Measurements from ENCODE around the gene USF1. TPM values are rescaled to one million over a fixed set of nuclear protein-coding genes. Genes with fewer than 3 reads are reported as not detected.
A peak's percentile ranks its signal among the peaks of the same experiment; 100 is the strongest.
"Not testable (repeated sequence)": the region's sequence is repeated elsewhere in the genome, so short reads cannot be mapped to it uniquely, and the experiment has no call there.

Gene USF1
- total and polyA plus RNA-seq, 3 experiments from 2014 or later = 6.7 to 67.7 (median 63.3) TPM

- Histone ChIP-seq H3K27ac (ENCODE audit: low read depth, low read length) (peak overlapping the region; percentile 88), H3K4me1 (ENCODE audit: insufficient read depth, low read length) (peaks cover 57% of the 10 kb centered on the region), H3K4me3 (ENCODE audit: low read length) (peak overlapping the region; percentile 84), H3K27me3 (ENCODE audit: insufficient read depth, low read length, poor library complexity, severe bottlenecking) (no peaks in the 10 kb centered on the region), H3K9me3 (ENCODE audit: low read length) (no peaks in the 10 kb centered on the region), H3K36me3 (ENCODE audit: insufficient read depth, low read length) (no peaks in the 10 kb centered on the region)
- H3K27ac Mint-ChIP-seq = peak overlapping the region; percentile 88 to 99 (median 96)
- peak overlapping the region; percentile 88 to 100 (median 100) for H3K4me3 Mint-ChIP-seq
- H3K27me3 Mint-ChIP-seq = peaks cover 0 to 2% of the 10 kb centered on the region in 2 donors
- ChIA-PET CTCF (interaction anchor here (0.8 to 10.9 kb wide), 8 partner anchors 24 to 232 kb away, joined by 4 to 128 read pairs (median 19); partner anchors contain the start of genes KLHDC9, TSTD1, UFC1 and USF1), POLR2A (interaction anchor here (0.7 to 3.8 kb wide), 14 partner anchors 8 to 156 kb away, joined by 3 to 81 read pairs (median 4); partner anchors contain the start of genes F11R, KLHDC9, NIT1 and PFDN2)
- no peak for DNase-seq
- no peaks in the 10 kb centered on the region for H3K9me3 Mint-ChIP-seq
- H3K4me1 Mint-ChIP-seq = peaks cover 50 to 66% (median 65%) of the 10 kb centered on the region in 3 donors
- H3K36me3 Mint-ChIP-seq = peaks cover 0 to 43% (median 9%) of the 10 kb centered on the region in 3 donors
Measured at GRCh38 chr1:161069241-161069640, 23.5 kb upstream of the USF1 start.

DNA sequence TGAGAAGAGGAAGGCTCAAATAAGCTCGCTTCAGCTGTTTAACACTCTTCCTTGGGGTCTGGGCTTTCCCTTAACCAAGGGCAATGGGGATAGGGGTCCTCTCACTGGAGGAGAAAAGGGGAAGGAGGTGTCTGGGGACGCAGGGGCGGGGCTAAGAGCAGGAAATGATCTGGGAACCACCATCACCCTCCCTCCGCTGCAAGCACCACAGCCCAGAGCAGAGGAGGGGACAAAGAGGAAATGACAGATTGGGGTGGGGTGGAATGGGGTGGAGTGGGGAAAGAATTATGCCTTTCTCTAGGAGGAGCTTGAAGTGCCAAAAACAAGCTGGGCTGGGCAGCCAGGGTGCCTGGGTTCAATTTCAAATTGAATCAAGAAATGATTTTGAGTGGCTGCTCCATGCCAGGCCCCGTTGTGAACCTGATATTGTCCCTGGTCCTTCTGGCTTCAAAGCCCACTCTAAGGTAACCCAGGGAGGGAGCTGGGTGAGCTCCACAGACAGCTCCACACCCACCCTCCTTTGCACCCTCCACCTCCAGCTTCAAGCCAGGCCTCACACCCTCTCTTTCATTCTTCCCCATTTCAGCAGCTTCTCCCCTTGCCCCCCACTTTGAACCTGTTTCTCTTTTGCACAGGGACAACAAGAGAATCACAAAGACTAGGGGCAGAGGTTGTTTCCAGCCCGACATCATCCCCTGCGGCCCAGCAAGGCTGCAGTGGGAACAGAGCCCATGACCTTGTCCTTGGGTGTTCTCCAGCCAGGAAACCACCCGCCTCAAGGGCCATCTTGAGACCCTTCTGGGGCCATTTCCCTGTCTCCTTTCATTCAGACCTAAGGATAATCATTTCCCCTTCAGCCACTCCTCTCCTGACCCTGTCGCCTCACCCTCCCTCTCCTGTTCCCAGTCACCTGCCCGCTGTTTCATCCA is 22.8 kb upstream of the USF1 start:
- no peaks in the 10 kb centered on the region for H3K27me3 ChIP-seq (ENCODE audit: insufficient read depth, low read length, poor library complexity, severe bottlenecking)
- H3K36me3 ChIP-seq (ENCODE audit: insufficient read depth, low read length) = no peaks in the 10 kb centered on the region
- peaks cover 56 to 72% (median 71%) of the 10 kb centered on the region in 3 donors for H3K4me1 Mint-ChIP-seq
- POLR2A ChIA-PET = interaction anchor here (0.7 to 3.8 kb wide), 9 partner anchors 8 to 134 kb away, joined by 3 to 81 read pairs (median 5); partner anchors contain the start of genes F11R, KLHDC9, TSTD1 and USF1
- peak overlapping the region; percentile 84 for H3K4me3 ChIP-seq (ENCODE audit: low read length)
- H3K27ac ChIP-seq (ENCODE audit: low read depth, low read length) = peak overlapping the region; percentile 88
- CTCF ChIA-PET = interaction anchor here (0.5 to 10.9 kb wide), 8 partner anchors 23 to 232 kb away, joined by 3 to 128 read pairs (median 4); partner anchors contain the start of genes KLHDC9, TSTD1, UFC1 and USF1
- H3K27ac Mint-ChIP-seq = peak overlapping the region; percentile 88 to 99 (median 96)
- H3K36me3 Mint-ChIP-seq = peaks cover 0 to 50% (median 14%) of the 10 kb centered on the region in 3 donors
- peaks cover 0 to 2% of the 10 kb centered on the region in 2 donors for H3K27me3 Mint-ChIP-seq
- no peaks in the 10 kb centered on the region for H3K9me3 ChIP-seq (ENCODE audit: low read length)
- H3K4me3 Mint-ChIP-seq = peak overlapping the region; percentile 88 to 100 (median 100)
- peak; percentile 76 to 88 (median 84) for DNase-seq
- H3K4me1 ChIP-seq (ENCODE audit: insufficient read depth, low read length) = peaks cover 64% of the 10 kb centered on the region
- no peaks in the 10 kb centered on the region for H3K9me3 Mint-ChIP-seq

- H3K9me3 Mint-ChIP-seq = no peaks in the 10 kb centered on the region
- no peak for DNase-seq
Measured at GRCh38 chr1:161066694-161067093, 20.9 kb upstream of the USF1 start.

DNA sequence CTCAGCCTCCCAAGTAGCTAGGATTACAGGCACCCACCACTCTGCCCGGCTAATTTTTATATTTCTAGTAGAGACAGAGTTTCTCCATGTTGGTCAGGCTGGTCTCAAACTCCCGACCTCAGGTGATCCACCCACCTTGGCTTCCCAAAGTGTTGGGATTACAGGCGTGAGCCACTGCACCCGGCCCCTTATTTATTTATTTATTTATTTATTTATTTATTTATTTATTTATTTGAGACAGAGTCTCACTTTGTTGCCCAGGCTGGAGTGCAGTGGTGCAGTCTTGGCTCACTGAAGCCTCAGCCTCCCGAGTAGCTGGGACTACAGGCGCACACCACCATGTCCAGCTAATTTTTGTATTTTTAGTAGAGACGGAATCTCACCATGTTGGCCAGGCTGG is 19.9 kb upstream of the USF1 start:
- H3K4me1 ChIP-seq (ENCODE audit: insufficient read depth, low read length) = peaks cover 72% of the 10 kb centered on the region
- H3K4me3 ChIP-seq (ENCODE audit: low read length); H3K9me3 ChIP-seq (ENCODE audit: low read length); DNase-seq; H3K9me3 Mint-ChIP-seq; H3K27me3 ChIP-seq (ENCODE audit: insufficient read depth, low read length, poor library complexity, severe bottlenecking); H3K27ac ChIP-seq (ENCODE audit: low read depth, low read length); H3K36me3 ChIP-seq (ENCODE audit: insufficient read depth, low read length); H3K27me3 Mint-ChIP-seq: not testable (repeated sequence)
- Mint-ChIP-seq H3K27ac (peak overlapping the region in 7 of 8 donors; percentile 38 to 96 (median 85)), H3K4me1 (peaks cover 62 to 83% (median 80%) of the 10 kb centered on the region in 3 donors), H3K36me3 (peaks cover 3 to 72% (median 22%) of the 10 kb centered on the region in 3 donors), H3K4me3 (peak overlapping the region; percentile 74 to 100 (median 88))
- ChIA-PET CTCF (interaction anchor here (1.1 to 10.9 kb wide), 3 partner anchors 20 to 30 kb away, joined by 3 to 128 read pairs (median 4); partner anchors contain the start of genes KLHDC9, TSTD1 and USF1), POLR2A (interaction anchor here (1.0 kb wide), 1 partner anchor 15 kb away, joined by 3 read pairs; no protein-coding TSS in a partner anchor)

More at GRCh38 chr1:161066694-161067093, 20.9 kb upstream of the USF1 start:
- ChIA-PET CTCF (interaction anchor here (0.9 to 10.9 kb wide), 3 partner anchors 20 to 29 kb away, joined by 3 to 128 read pairs (median 4); partner anchors contain the start of genes KLHDC9 and USF1), POLR2A (no interaction called here)
- Histone ChIP-seq H3K9me3 (ENCODE audit: low read length) (no peaks in the 10 kb centered on the region), H3K27me3 (ENCODE audit: insufficient read depth, low read length, poor library complexity, severe bottlenecking) (no peaks in the 10 kb centered on the region), H3K4me3 (ENCODE audit: low read length) (peak overlapping the region; percentile 84), H3K27ac (ENCODE audit: low read depth, low read length) (peak overlapping the region; percentile 10), H3K4me1 (ENCODE audit: insufficient read depth, low read length) (peaks cover 71% of the 10 kb centered on the region), H3K36me3 (ENCODE audit: insufficient read depth, low read length) (peaks cover 4% of the 10 kb centered on the region)
- H3K4me1 Mint-ChIP-seq = peaks cover 65 to 81% (median 81%) of the 10 kb centered on the region in 3 donors
- H3K27ac Mint-ChIP-seq = peak overlapping the region; percentile 88 to 99 (median 96)
- H3K36me3 Mint-ChIP-seq = peaks cover 3 to 66% (median 22%) of the 10 kb centered on the region in 3 donors
- peak overlapping the region; percentile 88 to 100 (median 100) for H3K4me3 Mint-ChIP-seq
- H3K27me3 Mint-ChIP-seq = peaks cover 0 to 2% of the 10 kb centered on the region in 2 donors

- H3K27me3 ChIP-seq (ENCODE audit: insufficient read depth, low read length, poor library complexity, severe bottlenecking); CTCF ChIA-PET; H3K27ac ChIP-seq (ENCODE audit: low read depth, low read length); DNase-seq; H3K4me3 ChIP-seq (ENCODE audit: low read length); H3K9me3 ChIP-seq (ENCODE audit: low read length); H3K9me3 Mint-ChIP-seq; H3K27me3 Mint-ChIP-seq; POLR2A ChIA-PET: not testable (repeated sequence)
- Mint-ChIP-seq H3K4me1 (peaks cover 67 to 90% (median 86%) of the 10 kb centered on the region in 3 donors), H3K27ac (peak overlapping the region; percentile 84 to 96 (median 89)), H3K36me3 (peaks cover 8 to 78% (median 25%) of the 10 kb centered on the region in 3 donors), H3K4me3 (peak overlapping the region; percentile 77 to 99 (median 86))
- Histone ChIP-seq H3K36me3 (ENCODE audit: insufficient read depth, low read length) (peaks cover 14% of the 10 kb centered on the region), H3K4me1 (ENCODE audit: insufficient read depth, low read length) (peaks cover 78% of the 10 kb centered on the region)
Measured at GRCh38 chr1:161063936-161064335, 18.2 kb upstream of the USF1 start.

DNA sequence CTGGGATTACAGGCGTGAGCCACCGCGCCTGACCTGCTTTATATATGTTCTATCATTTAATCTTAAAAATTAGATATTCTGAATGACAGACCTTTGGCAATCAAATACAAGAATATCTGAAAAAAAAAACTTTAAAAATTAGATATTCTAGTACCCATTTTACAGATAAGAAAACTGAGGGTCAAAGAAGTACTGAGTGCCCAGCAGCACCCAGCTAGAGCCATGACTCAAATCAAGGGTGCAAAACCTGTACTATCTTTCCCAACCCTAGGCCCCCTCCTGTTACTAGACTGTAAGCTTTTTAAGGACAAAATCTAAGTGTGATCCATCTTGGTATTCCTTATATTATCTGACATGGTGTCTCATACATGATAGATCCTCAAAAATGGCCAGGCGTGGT is 15.6 kb upstream of the USF1 start:
- H3K4me1 Mint-ChIP-seq = peaks cover 60 to 80% (median 79%) of the 10 kb centered on the region in 3 donors
- no peaks in the 10 kb centered on the region for H3K9me3 ChIP-seq (ENCODE audit: low read length)
- H3K4me1 ChIP-seq (ENCODE audit: insufficient read depth, low read length) = peaks cover 72% of the 10 kb centered on the region
- peaks cover 24% of the 10 kb centered on the region for H3K36me3 ChIP-seq (ENCODE audit: insufficient read depth, low read length)
- H3K27me3 ChIP-seq (ENCODE audit: insufficient read depth, low read length, poor library complexity, severe bottlenecking) = no peaks in the 10 kb centered on the region
- peak overlapping the region in 3 of 7 donors; percentile 19 to 69 (median 60) for H3K4me3 Mint-ChIP-seq
- H3K9me3 Mint-ChIP-seq = no peaks in the 10 kb centered on the region
- POLR2A ChIA-PET = interaction anchor here (1.0 kb wide), 1 partner anchor 8 kb away, joined by 3 read pairs; the partner anchor contains the start of gene ARHGAP30
- H3K4me3 ChIP-seq (ENCODE audit: low read length) = no peak overlapping the region
- CTCF ChIA-PET = interaction anchor here (0.9 to 2.1 kb wide), 4 partner anchors 11 to 36 kb away, joined by 3 to 11 read pairs (median 4); partner anchors contain the start of gene KLHDC9
- peaks cover 0 to 1% of the 10 kb centered on the region in 2 donors for H3K27me3 Mint-ChIP-seq
- H3K27ac ChIP-seq (ENCODE audit: low read depth, low read length) = no peak overlapping the region
- H3K27ac Mint-ChIP-seq = peak overlapping the region in 7 of 8 donors; percentile 43 to 91 (median 80)
- H3K36me3 Mint-ChIP-seq = peaks cover 8 to 71% (median 25%) of the 10 kb centered on the region in 3 donors
- DNase-seq = no peak

DNA sequence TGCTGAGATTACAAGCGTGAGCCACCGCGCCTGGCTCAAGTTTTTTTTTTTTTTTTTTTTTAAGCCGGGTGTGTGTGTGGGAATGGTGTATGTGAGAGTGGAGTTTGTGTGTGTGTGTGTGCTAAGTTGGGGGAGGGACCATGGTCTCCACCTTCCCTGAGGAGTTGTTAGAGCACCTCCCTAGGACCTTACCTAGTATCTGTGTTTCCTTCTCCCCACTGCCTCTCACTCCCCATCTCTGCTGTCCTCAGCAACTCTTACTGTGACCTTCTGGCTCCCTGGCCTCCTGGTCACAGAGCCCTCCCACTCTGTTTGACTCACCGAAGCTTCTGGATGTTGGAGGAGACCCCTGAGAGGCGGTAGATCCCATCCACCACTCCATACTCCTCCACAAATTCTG is 13.5 kb upstream of the USF1 start:
- H3K9me3 ChIP-seq (ENCODE audit: low read length) = no peaks in the 10 kb centered on the region
- no peak overlapping the region for H3K4me3 ChIP-seq (ENCODE audit: low read length)
- no peak overlapping the region for H3K27ac ChIP-seq (ENCODE audit: low read depth, low read length)
- H3K36me3 Mint-ChIP-seq = peaks cover 8 to 77% (median 24%) of the 10 kb centered on the region in 3 donors
- H3K27me3 ChIP-seq (ENCODE audit: insufficient read depth, low read length, poor library complexity, severe bottlenecking) = no peaks in the 10 kb centered on the region
- peaks cover 41% of the 10 kb centered on the region for H3K36me3 ChIP-seq (ENCODE audit: insufficient read depth, low read length)
- DNase-seq = no peak
- H3K4me3 Mint-ChIP-seq = peak overlapping the region in 3 of 7 donors; percentile 25 to 69 (median 29)
- peaks cover 55% of the 10 kb centered on the region for H3K4me1 ChIP-seq (ENCODE audit: insufficient read depth, low read length)
- H3K27ac Mint-ChIP-seq = peak overlapping the region; percentile 43 to 89 (median 74)
- ChIA-PET POLR2A (interaction anchor here (0.7 to 1.1 kb wide), 2 partner anchors 12 to 38 kb away, joined by 3 to 4 read pairs; no protein-coding TSS in a partner anchor), CTCF (interaction anchor here (0.5 to 2.3 kb wide), 4 partner anchors 11 to 20 kb away, joined by 3 to 8 read pairs (median 4); partner anchors contain the start of genes TSTD1 and USF1)
- H3K9me3 Mint-ChIP-seq = no peaks in the 10 kb centered on the region
- H3K4me1 Mint-ChIP-seq = peaks cover 51 to 69% (median 67%) of the 10 kb centered on the region in 3 donors
- peaks cover 0 to 1% of the 10 kb centered on the region in 2 donors for H3K27me3 Mint-ChIP-seq

All from CD8-positive, alpha-beta memory T cell (primary cell).